HG02588 (cell line): ENCODE data around the gene MGARP.
"Not testable (repeated sequence)": the region's sequence is repeated elsewhere in the genome, so short reads cannot be mapped to it uniquely, and the experiment has no call there.

ENCODE experiments used
- ATAC-seq: cut with Tn5 transposase; IDR thresholded peaks from one replicate; pipeline ENCODE4 v1.9.1; 2021; ENCODE audit warnings: mild to moderate bottlenecking, moderate library complexity; ENCODE audit not compliant: unreplicated experiment

Gene MGARP

GRCh38 chr4:139295942-139296299, 15.9 kb upstream of the MGARP start:
- no peak for ATAC-seq

GRCh38 chr4:139295206-139295941, 15.3 kb upstream of the MGARP start:
- ATAC-seq, result peak; percentile 96

GRCh38 chr4:139286186-139286698, 6.2 kb upstream of the MGARP start:
- no peak for ATAC-seq

- no peak for ATAC-seq
Measured at GRCh38 chr4:139282721-139283075, 2.7 kb upstream of the MGARP start.

- ATAC-seq, result no peak
Measured at GRCh38 chr4:139282065-139282720, 2.2 kb upstream of the MGARP start.

GRCh38 chr4:139278912-139279759, 889 bp downstream of the MGARP start:
- ATAC-seq, result no peak

GRCh38 chr4:139278485-139278884, 1.5 kb downstream of the MGARP start:
- no peak for ATAC-seq

GRCh38 chr4:139275281-139275735, 4.7 kb downstream of the MGARP start:
- ATAC-seq, result no peak

- ATAC-seq, result no peak
Measured at GRCh38 chr4:139274790-139275189, 5.2 kb downstream of the MGARP start.

- ATAC-seq, result no peak
Measured at GRCh38 chr4:139273835-139274234, 6.2 kb downstream of the MGARP start.

GRCh38 chr4:139267301-139267700, 12.7 kb downstream of the MGARP start:
- no peak for ATAC-seq

GRCh38 chr4:139266583-139267257, 13.3 kb downstream of the MGARP start:
- ATAC-seq, result peak; percentile 98

GRCh38 chr4:139266208-139266582, 13.8 kb downstream of the MGARP start:
- ATAC-seq, result no peak

- no peak for ATAC-seq
Measured at GRCh38 chr4:139265654-139266053, 14.4 kb downstream of the MGARP start.

GRCh38 chr4:139256349-139256748, 23.7 kb downstream of the MGARP start:
- ATAC-seq, result no peak

- ATAC-seq, result not testable (repeated sequence)
Measured at GRCh38 chr4:139255581-139255980, 24.4 kb downstream of the MGARP start.

- ATAC-seq, result no peak
Measured at GRCh38 chr4:139253713-139254112, 26.3 kb downstream of the MGARP start.

- ATAC-seq, result no peak
Measured at GRCh38 chr4:139253046-139253445, 27.0 kb downstream of the MGARP start.

- no peak for ATAC-seq
Measured at GRCh38 chr4:139247700-139248238, 32.3 kb downstream of the MGARP start.

GRCh38 chr4:139247241-139247640, 32.8 kb downstream of the MGARP start:
- no peak for ATAC-seq

- ATAC-seq, result no peak
Measured at GRCh38 chr4:139246166-139246565, 33.9 kb downstream of the MGARP start.
